GM18499 (cell line): ENCODE results near the gene EVI5.
A peak's percentile ranks its signal among the peaks of the same experiment; 100 is the strongest.
"Not testable (repeated sequence)": the region's sequence is repeated elsewhere in the genome, so short reads cannot be mapped to it uniquely, and the experiment has no call there.

Source experiments
- ATAC-seq: cut with Tn5 transposase; IDR thresholded peaks from one replicate; pipeline ENCODE4 v1.9.1; 2021; ENCODE audit warnings: moderate number of reproducible peaks; ENCODE audit not compliant: insufficient read depth, unreplicated experiment

The EVI5 gene

GRCh38 chr1:92587445-92587844 is 197.5 kb downstream of the EVI5 start:
- ATAC-seq, result no peak

GRCh38 chr1:92585831-92586230 is 199.1 kb downstream of the EVI5 start:
- no peak for ATAC-seq

GRCh38 chr1:92584810-92585209 is 200.1 kb downstream of the EVI5 start:
- not testable (repeated sequence) for ATAC-seq

DNA sequence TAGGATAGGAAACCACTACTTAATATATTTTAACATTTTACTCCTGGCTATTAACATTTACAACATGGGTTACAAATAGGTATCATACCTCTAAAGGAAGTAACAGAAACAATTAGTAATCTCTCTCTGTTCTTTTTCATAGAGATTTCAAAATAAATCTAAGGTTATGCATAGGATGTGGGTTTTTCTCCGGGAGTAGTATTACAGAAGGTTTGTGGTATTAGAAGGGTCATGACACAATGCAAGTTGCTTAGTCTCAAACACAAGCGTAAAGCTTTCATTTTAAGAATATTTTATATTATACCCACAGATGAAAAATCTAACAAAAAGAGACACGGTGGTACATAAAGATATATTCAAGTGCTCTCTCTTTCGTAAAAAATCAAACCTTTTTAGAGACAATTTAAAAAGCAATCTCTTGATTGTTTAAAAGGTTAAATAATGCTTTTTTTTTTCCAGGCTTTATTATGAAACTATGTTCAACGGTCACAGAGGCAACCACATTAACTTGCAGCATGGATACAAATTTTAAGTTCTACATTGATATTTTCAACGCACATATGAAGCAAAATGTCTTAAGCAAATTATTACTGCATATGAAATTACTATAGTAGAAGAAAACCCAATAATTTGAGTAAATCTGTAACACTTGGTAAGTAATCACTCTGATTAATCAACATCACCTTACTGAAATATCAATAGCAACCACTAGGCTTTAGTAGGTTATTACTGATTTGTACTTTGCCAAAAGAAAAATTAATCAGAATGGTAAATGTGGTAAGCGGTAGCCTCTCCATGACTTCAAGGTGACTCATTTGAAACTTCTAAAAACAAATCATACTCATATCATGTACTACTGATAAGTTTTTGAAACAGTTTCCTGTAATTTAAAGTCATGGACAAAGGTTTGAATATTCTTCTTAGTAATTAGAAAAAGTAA is 200.8 kb downstream of the EVI5 start:
- ATAC-seq, result peak; percentile 72

- no peak for ATAC-seq
Observed at GRCh38 chr1:92577261-92577895, 207.5 kb downstream of the EVI5 start.

DNA sequence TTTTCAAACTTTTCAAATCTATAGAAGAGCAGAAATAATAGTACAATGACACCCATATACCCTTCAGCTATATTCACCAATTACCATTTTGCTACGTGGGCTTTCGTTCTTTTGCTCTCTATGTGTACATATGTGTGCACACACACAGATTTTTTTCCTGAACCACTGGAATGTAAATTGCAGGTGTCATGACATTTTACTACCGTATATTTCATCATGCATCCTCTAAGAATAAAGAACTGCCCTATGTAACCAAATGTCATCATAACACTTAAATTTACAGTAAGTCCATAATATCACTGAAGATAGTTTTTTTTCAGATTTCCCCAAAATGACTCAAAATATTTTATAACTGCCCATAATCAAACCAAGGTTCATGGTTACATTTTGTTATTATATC is 209.8 kb downstream of the EVI5 start:
- ATAC-seq, result no peak

GRCh38 chr1:92572520-92572919 is 212.4 kb downstream of the EVI5 start:
- ATAC-seq, result no peak

- no peak for ATAC-seq
Observed at GRCh38 chr1:92571578-92571977, 213.3 kb downstream of the EVI5 start.

DNA sequence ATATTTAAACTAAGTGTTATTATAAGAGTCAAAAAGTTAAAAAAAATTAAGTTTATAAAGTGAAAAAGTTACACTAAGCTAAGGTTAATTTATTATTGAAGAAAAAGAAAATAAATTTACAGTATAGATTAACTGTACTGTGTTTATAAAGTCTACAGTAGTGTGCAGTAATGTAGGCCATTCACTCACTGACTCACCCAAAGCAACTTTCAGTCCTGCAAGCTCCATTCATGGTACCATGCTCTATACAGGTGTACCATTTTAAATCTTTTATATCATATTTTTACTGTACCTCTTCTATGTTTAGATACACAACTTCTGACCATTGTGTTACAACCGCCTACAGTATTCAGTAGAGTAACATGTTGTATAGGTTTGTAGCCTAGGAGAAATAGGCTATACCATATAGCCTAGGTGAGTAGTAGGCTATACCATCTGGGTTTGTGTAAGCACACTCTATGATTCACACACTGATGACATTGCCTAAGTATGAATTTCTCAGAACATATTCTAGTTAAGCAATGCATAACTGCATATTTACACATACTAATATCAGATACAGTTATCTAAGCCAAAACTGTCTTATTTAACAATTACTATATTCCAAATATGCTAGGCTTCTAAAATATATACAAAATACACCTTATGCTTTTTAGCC is 217.6 kb downstream of the EVI5 start:
- no peak for ATAC-seq

DNA sequence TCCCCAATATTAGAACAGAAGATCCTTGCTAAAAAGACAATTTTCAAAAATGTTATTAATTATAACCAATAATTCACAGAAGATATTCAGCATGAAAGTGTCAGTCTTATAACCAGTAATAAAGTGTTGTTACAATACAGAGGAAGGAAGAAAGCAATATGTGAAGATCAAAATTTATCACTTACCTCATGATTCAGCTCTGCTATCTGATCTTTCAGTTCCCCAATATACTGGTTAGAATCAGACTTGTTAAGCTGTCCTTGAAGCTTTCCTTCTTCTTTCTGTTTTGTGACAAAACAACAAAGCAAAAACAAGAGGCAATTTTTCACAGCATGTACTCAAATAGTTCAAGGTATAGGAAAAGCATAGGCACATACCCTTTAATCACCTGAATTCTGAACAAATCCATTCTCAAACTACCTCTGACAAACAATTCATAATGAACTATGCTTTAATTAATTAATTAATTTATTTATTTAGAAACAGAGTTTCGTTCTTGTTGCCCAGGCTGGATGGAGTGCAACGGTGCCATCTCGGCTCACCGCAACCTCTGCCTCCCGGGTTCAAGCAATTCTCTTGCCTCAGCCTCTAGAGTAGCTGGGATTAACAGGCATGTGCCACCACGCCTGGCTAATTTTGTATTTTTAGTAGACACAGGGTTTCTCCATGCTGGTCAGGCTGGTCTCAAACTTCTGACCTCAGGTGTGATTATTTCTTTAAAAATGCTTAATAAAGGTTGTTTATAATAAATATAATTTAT is 221.3 kb downstream of the EVI5 start:
- peak; percentile 97 for ATAC-seq

DNA sequence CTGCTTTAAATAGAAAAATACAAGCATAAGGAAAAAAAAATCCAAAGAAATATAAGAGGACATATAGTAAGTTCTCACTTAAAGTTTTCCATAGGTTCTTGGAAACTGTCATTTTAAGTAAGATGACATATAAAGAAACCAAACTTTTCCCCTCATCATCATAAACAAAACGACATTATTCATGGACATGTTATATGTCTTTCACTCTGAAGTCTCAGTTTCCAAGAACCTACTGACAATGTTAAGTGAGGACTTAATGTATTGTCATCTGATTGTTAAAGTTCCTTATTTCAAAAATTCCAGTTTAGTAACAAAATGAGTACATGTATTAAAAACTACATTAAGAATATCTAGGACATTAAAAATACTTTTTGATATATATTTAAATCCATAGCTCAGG is 228.6 kb downstream of the EVI5 start:
- ATAC-seq, result no peak

- no peak for ATAC-seq
Observed at GRCh38 chr1:92554216-92554615, 230.7 kb downstream of the EVI5 start.

DNA sequence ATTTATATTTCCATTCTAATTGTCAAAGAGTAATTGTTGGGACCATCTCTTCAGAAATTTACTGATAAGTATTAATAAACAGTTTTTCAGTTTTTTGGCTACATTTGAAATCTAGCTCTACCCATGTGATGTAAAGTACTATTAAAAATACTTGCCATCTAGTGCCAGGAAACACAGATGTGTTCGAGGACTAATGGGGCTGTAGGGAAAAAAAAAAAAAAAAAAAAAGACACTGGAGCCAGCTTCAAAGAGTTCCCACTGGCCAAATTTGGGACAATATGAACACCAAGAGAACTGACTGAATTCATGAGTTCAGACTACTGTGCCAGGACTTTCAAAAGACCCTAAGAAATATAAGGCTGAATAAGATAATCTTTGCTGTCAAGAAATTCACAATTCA is 233.0 kb downstream of the EVI5 start:
- ATAC-seq, result no peak

- no peak for ATAC-seq
Observed at GRCh38 chr1:92544756-92545165, 240.1 kb downstream of the EVI5 start.

GRCh38 chr1:92543131-92544055 is 241.5 kb downstream of the EVI5 start:
- no peak for ATAC-seq

DNA sequence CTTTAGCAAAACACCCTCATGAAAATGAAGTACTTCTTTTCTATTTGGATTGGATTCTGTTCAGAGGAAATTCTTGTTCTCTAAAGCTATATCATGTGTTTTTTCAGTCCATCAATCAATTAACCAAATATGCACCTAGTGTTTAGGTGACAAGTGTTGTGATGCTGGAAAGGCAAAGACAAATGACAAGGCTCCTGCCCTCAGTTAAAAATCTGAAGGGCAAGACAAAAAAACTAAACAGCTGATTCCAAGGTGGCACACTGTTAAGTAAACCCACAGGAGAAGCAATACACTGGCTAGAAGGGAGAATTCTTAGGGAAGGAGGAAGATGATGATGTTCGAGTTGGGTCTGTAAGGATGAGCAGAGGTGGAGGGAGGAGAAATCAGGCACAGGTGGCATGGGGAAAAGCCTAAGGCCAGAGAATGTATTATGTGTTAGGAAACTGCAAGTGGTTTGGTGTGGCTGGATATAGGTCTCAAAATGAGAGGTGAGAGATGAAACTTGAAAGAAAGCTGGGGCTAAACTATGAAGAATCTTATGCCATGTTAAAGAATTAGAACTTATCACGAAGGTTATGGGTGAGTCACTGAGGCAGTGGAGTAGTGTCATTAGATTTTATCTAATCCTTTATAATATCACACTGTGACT is 246.4 kb downstream of the EVI5 start:
- peak; percentile 36 for ATAC-seq

- ATAC-seq, result peak; percentile 60
Observed at GRCh38 chr1:92538048-92538412, 246.9 kb downstream of the EVI5 start.

GRCh38 chr1:92536980-92537884 is 247.7 kb downstream of the EVI5 start:
- peak; percentile 50 for ATAC-seq
